ENCODE data around the gene SNX24. TPM values are rescaled to one million over a fixed set of nuclear protein-coding genes. Genes with fewer than 3 reads are reported as not detected.

SNX24 gene
- total RNA-seq, 1 experiment from 2014 or later = 10.8 TPM

- no peaks in the 10 kb centered on the region for H3K9me3 ChIP-seq (ENCODE audit: control insufficient read depth in 1 of 2, insufficient read depth in 1 of 2, low read depth in 1 of 2, low read length in 2 of 2)
- TF ChIP-seq MAX (IDR thresholded peaks at IDR 0.05) = no peak
- TF ChIP-seq REST (IDR thresholded peaks at IDR 0.05; ENCODE audit: low read depth) = no peak
- no peak for TF ChIP-seq EGR1 (IDR thresholded peaks at IDR 0.05; ENCODE audit: low read depth)
- no peak for TF ChIP-seq FOSL1 (IDR thresholded peaks at IDR 0.05; ENCODE audit: low read depth)
- no peak for TF ChIP-seq ZFX (IDR thresholded peaks at IDR 0.05)
- no peaks in the 10 kb centered on the region for H3K36me3 ChIP-seq (ENCODE audit: control insufficient read depth in 1 of 2, insufficient read depth in 2 of 2, low read length in 2 of 2)
- no peak overlapping the region for H2AFZ ChIP-seq (ENCODE audit: low read depth, low read length, poor library complexity, severe bottlenecking)
- no peak overlapping the region for H3K4me3 ChIP-seq (replicated peaks in 1 of 2; ENCODE audit: low read depth in 1 of 2, low read length in 2 of 2)
- CTCF ChIA-PET = no interaction called here
- H3K9ac ChIP-seq (ENCODE audit: low read length) = no peak overlapping the region
- ATAC-seq (no peak), DNase-seq (ENCODE audit: low read depth, low spot score) (no peak)
- no peaks in the 10 kb centered on the region for H3K9me2 ChIP-seq (ENCODE audit: insufficient read depth)
- intact Hi-C loops (cut with micrococcal nuclease) = no loop called here
- H3K4me2 ChIP-seq (ENCODE audit: low read length) = no peak overlapping the region
- POLR2A ChIA-PET = no interaction called here
- no peaks in the 10 kb centered on the region for H3K4me1 ChIP-seq (ENCODE audit: control insufficient read depth in 1 of 2, insufficient read depth in 2 of 2, low read length in 2 of 2)
- H4K20me1 ChIP-seq (ENCODE audit: insufficient read depth) = no peaks in the 10 kb centered on the region
- BruUV-seq (replicated peaks) = no TSS peak
- no peaks in the 10 kb centered on the region for H3K79me2 ChIP-seq (ENCODE audit: insufficient read depth, low read length)
- no peak overlapping the region for H3K27ac ChIP-seq (ENCODE audit: low read depth, low read length)
- no peaks in the 10 kb centered on the region for H3K27me3 ChIP-seq (ENCODE audit: insufficient read depth, low read length)
- RAD21 ChIA-PET (ENCODE audit: low non-redundant PET in 1 of 2, low total read pairs in 2 of 2, uncharacterized antibody in 2 of 2, unreplicated experiment in 2 of 2) = no interaction called here
Measured at GRCh38 chr5:122870219-122870856, 24.9 kb downstream of the SNX24 start.

GRCh38 chr5:122871661-122872060 lies 26.2 kb downstream of the SNX24 start:
- no peak overlapping the region for H3K4me3 ChIP-seq (replicated peaks in 1 of 2; ENCODE audit: low read depth in 1 of 2, low read length in 2 of 2)
- BruUV-seq (replicated peaks) = no TSS peak
- ChIA-PET CTCF (no interaction called here), POLR2A (no interaction called here), RAD21 (ENCODE audit: low non-redundant PET in 1 of 2, low total read pairs in 2 of 2, uncharacterized antibody in 2 of 2, unreplicated experiment in 2 of 2) (no interaction called here)
- no peak overlapping the region for H3K9ac ChIP-seq (ENCODE audit: low read length)
- H3K4me2 ChIP-seq (ENCODE audit: low read length) = no peak overlapping the region
- no peak overlapping the region for H2AFZ ChIP-seq (ENCODE audit: low read depth, low read length, poor library complexity, severe bottlenecking)
- H3K4me1 ChIP-seq (ENCODE audit: control insufficient read depth in 1 of 2, insufficient read depth in 2 of 2, low read length in 2 of 2) = no peaks in the 10 kb centered on the region
- no peaks in the 10 kb centered on the region for H3K79me2 ChIP-seq (ENCODE audit: insufficient read depth, low read length)
- ATAC-seq (no peak), DNase-seq (ENCODE audit: low read depth, low spot score) (no peak)
- no peak overlapping the region for H3K27ac ChIP-seq (ENCODE audit: low read depth, low read length)
- no peaks in the 10 kb centered on the region for H3K9me3 ChIP-seq (ENCODE audit: control insufficient read depth in 1 of 2, insufficient read depth in 1 of 2, low read depth in 1 of 2, low read length in 2 of 2)
- no peaks in the 10 kb centered on the region for H3K36me3 ChIP-seq (ENCODE audit: control insufficient read depth in 1 of 2, insufficient read depth in 2 of 2, low read length in 2 of 2)
- H3K9me2 ChIP-seq (ENCODE audit: insufficient read depth) = no peaks in the 10 kb centered on the region
- no peaks in the 10 kb centered on the region for H4K20me1 ChIP-seq (ENCODE audit: insufficient read depth)
- no peaks in the 10 kb centered on the region for H3K27me3 ChIP-seq (ENCODE audit: insufficient read depth, low read length)
- intact Hi-C loops (cut with micrococcal nuclease) = no loop called here
- no peak for TF ChIP-seq RAD21 (IDR thresholded peaks at IDR 0.05; ENCODE audit: low read depth)
- TF ChIP-seq ZFX (IDR thresholded peaks at IDR 0.05) = no peak
- TF ChIP-seq ELF1 (IDR thresholded peaks at IDR 0.05; ENCODE audit: borderline replicate concordance, low read depth) = no peak
- no peak for TF ChIP-seq SIN3A (IDR thresholded peaks at IDR 0.05; ENCODE audit: low read depth)
- TF ChIP-seq EZH2phosphoT487 (IDR thresholded peaks at IDR 0.05; ENCODE audit: borderline replicate concordance) = no peak
- TF ChIP-seq TCF7L2 (IDR thresholded peaks at IDR 0.05; ENCODE audit: borderline replicate concordance, extremely low read depth, insufficient read depth, insufficient read length) = no peak
- no peak for TF ChIP-seq ZBTB33 (IDR thresholded peaks at IDR 0.05; ENCODE audit: extremely low read depth, insufficient replicate concordance, low read length)
- TF ChIP-seq CTCF (IDR thresholded peaks at IDR 0.05 in 2 of 3, conservative IDR thresholded peaks at IDR 0.05 in 1 of 3; ENCODE audit: borderline replicate concordance in 1 of 3, insufficient read depth in 1 of 3, low read depth in 2 of 3, low read length in 2 of 3) = no peak
- TF ChIP-seq CEBPB (IDR thresholded peaks at IDR 0.05; ENCODE audit: low read depth) = no peak
